Measurements from ENCODE around the gene C6orf120.

The C6orf120 gene

GRCh38 chr6:169666441-169666840, 35.5 kb upstream of the C6orf120 start:
- no peak for DNase-seq (ENCODE audit: extremely low read depth, low read depth)
- no peak overlapping the region for H3K4me3 ChIP-seq (replicated peaks; ENCODE audit: low read depth, low read length)
- no peak for TF ChIP-seq CTCF (IDR thresholded peaks at IDR 0.05; ENCODE audit: low read depth, low read length, missing control alignments)

GRCh38 chr6:169667716-169668115, 34.2 kb upstream of the C6orf120 start:
- TF ChIP-seq CTCF (IDR thresholded peaks at IDR 0.05; ENCODE audit: low read depth, low read length, missing control alignments), result no peak
- H3K4me3 ChIP-seq (replicated peaks; ENCODE audit: low read depth, low read length), result no peak overlapping the region
- DNase-seq (ENCODE audit: extremely low read depth, low read depth), result no peak

DNA sequence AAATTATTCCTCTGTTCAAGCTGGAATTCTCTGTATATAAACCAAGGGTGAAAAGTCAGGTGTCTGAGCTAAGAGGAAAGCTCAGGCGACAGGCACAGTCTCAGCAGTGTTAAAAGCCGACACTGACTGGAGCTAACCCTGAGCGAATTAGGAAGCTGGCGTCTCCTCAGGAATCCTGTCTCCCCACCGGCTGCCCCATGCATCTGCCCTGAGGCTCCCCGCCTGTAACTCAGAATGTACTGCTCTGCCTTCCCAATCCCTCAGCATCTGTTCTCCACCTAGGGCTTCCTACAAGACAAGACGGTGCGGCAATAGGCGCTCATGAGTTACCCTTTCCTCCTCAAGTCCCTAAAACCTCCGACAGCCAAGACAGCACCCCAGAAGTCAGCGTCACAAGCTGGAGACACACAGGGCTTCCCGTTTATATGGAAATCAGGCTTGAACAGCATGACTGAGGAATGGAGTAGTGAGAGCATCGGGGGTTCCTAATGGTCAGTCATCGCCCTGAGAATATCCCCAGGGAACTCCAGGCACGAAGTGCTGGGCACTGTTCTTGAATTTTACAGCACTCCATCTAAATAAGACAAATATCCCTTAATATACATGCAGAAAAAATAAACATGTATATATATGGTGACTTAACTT, 33.6 kb upstream of the C6orf120 start:
- H3K4me3 ChIP-seq (replicated peaks; ENCODE audit: low read depth, low read length), result no peak overlapping the region
- TF ChIP-seq CTCF (IDR thresholded peaks at IDR 0.05; ENCODE audit: low read depth, low read length, missing control alignments), result no peak
- DNase-seq (ENCODE audit: extremely low read depth, low read depth), result no peak

DNA sequence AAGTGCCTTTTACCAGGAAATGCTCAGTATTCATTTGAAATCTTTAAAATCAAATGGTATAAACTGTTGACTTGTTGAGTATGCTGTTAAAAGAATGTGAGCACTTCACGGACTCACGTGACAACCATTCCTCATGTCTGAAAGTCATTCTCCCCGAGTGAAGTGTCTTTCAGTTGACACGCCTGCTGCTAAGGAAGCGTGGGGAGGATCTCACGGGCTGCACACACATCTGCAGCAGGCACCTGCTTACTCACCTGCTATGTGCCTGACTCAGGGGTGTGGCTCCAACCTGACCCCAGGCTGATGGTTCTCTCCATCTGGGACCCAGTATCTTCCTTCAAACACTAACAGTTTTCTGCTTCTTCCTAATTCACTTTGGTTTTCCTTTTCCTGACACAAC, 32.8 kb upstream of the C6orf120 start:
- DNase-seq (ENCODE audit: extremely low read depth, low read depth), result no peak
- no peak for TF ChIP-seq CTCF (IDR thresholded peaks at IDR 0.05; ENCODE audit: low read depth, low read length, missing control alignments)
- H3K4me3 ChIP-seq (replicated peaks; ENCODE audit: low read depth, low read length), result no peak overlapping the region

DNA sequence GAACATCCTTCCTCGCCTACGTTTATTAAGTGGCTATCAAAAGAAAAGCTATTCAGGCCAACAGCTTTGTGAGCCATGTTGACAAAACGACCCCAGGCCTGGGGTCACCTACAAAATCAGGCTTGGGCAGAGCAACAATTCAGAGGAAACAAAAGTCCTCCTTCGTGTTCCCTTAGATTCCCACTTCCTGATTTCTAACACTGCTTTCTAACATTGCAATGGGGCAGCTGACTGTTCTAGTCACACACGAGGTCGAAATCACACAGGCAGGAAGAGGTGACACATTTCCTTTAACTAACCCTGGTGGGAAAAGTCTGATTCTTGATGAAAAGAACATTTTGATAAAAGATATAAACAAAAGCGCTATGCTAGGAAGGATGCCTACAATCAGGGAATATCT, 32.0 kb upstream of the C6orf120 start:
- DNase-seq (ENCODE audit: extremely low read depth, low read depth), result no peak
- no peak overlapping the region for H3K4me3 ChIP-seq (replicated peaks; ENCODE audit: low read depth, low read length)
- TF ChIP-seq CTCF (IDR thresholded peaks at IDR 0.05; ENCODE audit: low read depth, low read length, missing control alignments), result no peak

- no peak for TF ChIP-seq CTCF (IDR thresholded peaks at IDR 0.05; ENCODE audit: low read depth, low read length, missing control alignments)
- H3K4me3 ChIP-seq (replicated peaks; ENCODE audit: low read depth, low read length), result no peak overlapping the region
- no peak for DNase-seq (ENCODE audit: extremely low read depth, low read depth)
These were observed 30.4 kb upstream of the C6orf120 start for GRCh38 chr6:169671563-169671962.

DNA sequence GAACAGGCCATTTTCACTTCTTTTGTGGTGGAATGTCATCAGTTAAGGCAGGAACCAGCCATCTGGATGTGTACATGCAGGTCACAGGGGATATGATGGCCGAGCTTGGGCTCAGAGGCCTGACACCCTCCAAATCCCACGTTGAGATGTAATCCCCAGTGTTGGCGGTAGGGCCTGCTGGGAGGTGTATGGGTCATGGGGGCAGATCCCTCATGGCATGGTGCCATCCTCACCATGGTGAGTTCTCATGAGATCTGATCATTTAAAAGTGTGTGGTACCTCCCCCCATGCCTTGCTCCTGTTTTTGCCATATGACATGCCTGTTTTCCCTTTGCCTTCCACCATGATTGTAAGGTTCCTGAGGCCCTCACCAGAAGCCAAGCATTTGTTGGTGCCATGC, 26.9 kb upstream of the C6orf120 start:
- no peak for TF ChIP-seq CTCF (IDR thresholded peaks at IDR 0.05; ENCODE audit: low read depth, low read length, missing control alignments)
- H3K4me3 ChIP-seq (replicated peaks; ENCODE audit: low read depth, low read length), result no peak overlapping the region
- no peak for DNase-seq (ENCODE audit: extremely low read depth, low read depth)
